ENCODE measurements around the gene DPYSL5. TPM values are rescaled to one million over a fixed set of nuclear protein-coding genes. Genes with fewer than 3 reads are reported as not detected.
A peak's percentile ranks its signal among the peaks of the same experiment; 100 is the strongest.

The DPYSL5 gene
- total and polyA plus RNA-seq, 9 of the 15 experiments (the other 6 are each of a cell fraction or from before 2014, with no cell fraction given): 0.06 TPM; not detected in 8

GRCh38 chr2:26970928-26971627, 123.1 kb downstream of the DPYSL5 start (continued):
- TF ChIP-seq E4F1 (CRISPR knock-in tag; IDR thresholded peaks at IDR 0.05; ENCODE audit: borderline replicate concordance): no peak
- TF ChIP-seq MTA1 (IDR thresholded peaks at IDR 0.05; ENCODE audit: borderline replicate concordance): peak; percentile 44; the same call in 1 of the 2 replicates
- peak in 1 of 2 experiments; percentile 12; a peak in 1 of 4 replicates for TF ChIP-seq MAZ (CRISPR knock-in tag; conservative IDR thresholded peaks at IDR 0.05 in 1 of 2, IDR thresholded peaks at IDR 0.05 in 1 of 2)
- TF ChIP-seq TBL1XR1 (IDR thresholded peaks at IDR 0.05; ENCODE audit: low read length in 2 of 2): no peak
- TF ChIP-seq FOSL1 (tag; conservative IDR thresholded peaks at IDR 0.05): peak; percentile 66; the same call in 1 of the 2 replicates
- TF ChIP-seq ZNF695 (CRISPR knock-in tag; IDR thresholded peaks at IDR 0.05): no peak
- TF ChIP-seq ZNF644 (tag; IDR thresholded peaks at IDR 0.05; ENCODE audit: low read depth): no peak
- TF ChIP-seq TCFL5 (CRISPR knock-in tag; conservative IDR thresholded peaks at IDR 0.05): no peak
- TF ChIP-seq HDAC2 (IDR thresholded peaks at IDR 0.05): 0 out of 2 replicates have a peak, but pooled peaks have one; percentile 56
- TF ChIP-seq MECOM (CRISPR knock-in tag; IDR thresholded peaks at IDR 0.05): no peak
- peak; percentile 73; the same call in 1 of the 2 replicates for TF ChIP-seq NFRKB (IDR thresholded peaks at IDR 0.05; ENCODE audit: low read depth)
- TF ChIP-seq NFE2 (IDR thresholded peaks at IDR 0.05; ENCODE audit: low read depth): no peak
- no peak for TF ChIP-seq GTF2B (IDR thresholded peaks at IDR 0.05; ENCODE audit: extremely low read depth, insufficient read length)
- 0 out of 2 replicates have a peak, but pooled peaks have one; percentile 6 for TF ChIP-seq ZSCAN32 (CRISPR knock-in tag; IDR thresholded peaks at IDR 0.05)
- no peak for TF ChIP-seq ARID3B (CRISPR knock-in tag; IDR thresholded peaks at IDR 0.05; ENCODE audit: borderline replicate concordance)
- no peak for TF ChIP-seq ARID3A (IDR thresholded peaks at IDR 0.05; ENCODE audit: borderline replicate concordance, low read depth, low read length)
- no peak for TF ChIP-seq ZNF280A (IDR thresholded peaks at IDR 0.05; ENCODE audit: low read depth, partially characterized antibody)
- peak; percentile 64; the same call in 1 of the 2 replicates for TF ChIP-seq HDGF (IDR thresholded peaks at IDR 0.05)
- TF ChIP-seq GATAD2A (IDR thresholded peaks at IDR 0.05): no peak
- TF ChIP-seq SNIP1 (IDR thresholded peaks at IDR 0.05; ENCODE audit: low read depth): no peak
- TF ChIP-seq DMBX1 (CRISPR knock-in tag; IDR thresholded peaks at IDR 0.05; ENCODE audit: borderline replicate concordance): no peak

Measured in K562 (cell line).